HG03558 (cell line): Measurements from ENCODE around the gene ERLIN1.

Experiments used
- ATAC-seq: cut with Tn5 transposase; IDR thresholded peaks from one replicate; pipeline ENCODE4 v1.9.1; 2021; ENCODE audit warnings: moderate number of reproducible peaks; ENCODE audit not compliant: unreplicated experiment; ENCODE audit errors: extremely low read depth

The ERLIN1 gene

DNA sequence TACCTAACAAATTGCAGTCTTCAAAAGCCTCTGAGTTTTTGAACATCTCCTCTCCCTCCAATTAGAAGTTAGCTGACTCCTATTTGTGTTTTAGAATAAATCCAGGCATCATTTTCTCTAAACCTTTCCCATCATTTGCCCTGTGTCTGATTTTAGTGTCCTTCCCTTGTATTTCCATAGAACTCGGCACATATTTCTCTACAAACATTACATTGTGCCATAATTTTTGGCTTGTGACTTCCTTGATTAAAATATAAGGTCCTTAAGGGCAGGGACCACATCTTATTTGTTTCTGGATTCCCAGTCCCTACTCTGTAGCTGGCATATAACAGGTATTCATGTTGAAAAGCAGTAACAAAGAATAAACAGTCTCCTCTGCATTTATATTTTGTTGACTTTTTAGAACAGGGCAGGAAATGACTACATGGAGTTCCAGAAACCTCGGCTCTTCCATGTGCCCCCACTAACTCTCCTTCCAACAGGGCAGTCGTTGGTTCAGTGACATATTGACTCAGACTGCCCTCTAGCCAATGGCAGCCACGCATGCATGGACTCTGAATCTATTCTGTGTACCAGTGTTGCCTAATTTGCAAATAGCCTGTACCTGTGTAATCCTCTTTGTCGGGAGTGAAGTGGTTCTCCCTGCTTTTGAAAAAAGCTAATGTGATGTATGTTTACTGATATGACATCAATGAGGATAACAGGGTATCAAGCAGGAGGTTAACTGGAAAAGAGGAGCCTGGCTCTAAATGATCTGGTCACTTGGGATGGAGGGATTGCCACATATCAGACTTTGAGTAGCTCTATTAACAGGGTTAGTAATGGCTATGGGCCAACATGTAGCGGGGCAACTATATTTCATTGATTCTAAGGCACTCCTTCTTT, 84.4 kb downstream of the ERLIN1 start:
- ATAC-seq: no peak

GRCh38 chr10:100100651-100101184, 85.1 kb downstream of the ERLIN1 start:
- ATAC-seq: no peak
